ENCODE measurements around the gene CAMTA1. TPM values are rescaled to one million over a fixed set of nuclear protein-coding genes. Genes with fewer than 3 reads are reported as not detected.

CAMTA1 gene
- total and polyA plus RNA-seq, 4 donors: 78.7 to 438 (median 173) TPM

- no peak overlapping the region for H3K27ac ChIP-seq (ENCODE audit: low read depth in 1 of 2, low read length in 2 of 2)
- no peak for DNase-seq
- 73 to 84% methylated on average over 16 of the region's 16 CpGs for WGBS, 2 donors
- H3K4me3 ChIP-seq (ENCODE audit: low read length in 2 of 2): no peak overlapping the region
- intact Hi-C loops (cut with DNase I): no loop called here
- no peaks in the 10 kb centered on the region for H3K36me3 ChIP-seq (ENCODE audit: control insufficient read depth in 1 of 2, insufficient read depth in 2 of 2, low read length in 1 of 2)
- H3K4me1 ChIP-seq (ENCODE audit: control insufficient read depth in 1 of 2, insufficient read depth in 2 of 2, low read length in 2 of 2): peaks cover 0 to 3% of the 10 kb centered on the region in 2 donors
- no peaks in the 10 kb centered on the region for H3K27me3 ChIP-seq (ENCODE audit: control insufficient read depth in 1 of 2, insufficient read depth in 2 of 2, low read length in 1 of 2)
- no peaks in the 10 kb centered on the region for H3K9me3 ChIP-seq (ENCODE audit: control insufficient read depth, low read length)
- no peak for ATAC-seq (ENCODE audit: low FRiP score)
Observed at GRCh38 chr1:7293702-7294629, 508.7 kb downstream of the CAMTA1 start.

DNA sequence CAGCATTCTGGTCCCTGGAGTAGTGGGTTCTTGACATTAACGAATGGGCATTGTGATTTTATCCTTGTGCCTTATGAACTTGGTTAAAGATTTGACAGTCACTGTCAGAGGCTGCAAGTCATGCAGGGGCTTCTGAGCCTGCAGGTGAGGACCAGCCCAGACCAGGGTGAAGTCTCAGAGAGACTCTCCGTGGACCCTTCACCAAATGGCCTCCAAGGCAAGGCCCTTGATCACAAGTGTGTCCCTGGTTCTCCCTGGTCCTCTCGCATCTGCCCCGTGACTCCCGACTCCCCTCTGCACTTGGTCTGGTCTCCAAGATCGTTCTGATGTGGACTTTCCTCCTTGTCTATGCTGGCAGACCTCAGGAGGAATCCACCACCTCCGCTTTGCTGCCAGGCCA lies 509.4 kb downstream of the CAMTA1 start:
- ATAC-seq (ENCODE audit: low FRiP score) (no peak), DNase-seq (no peak)
- H3K9me3 ChIP-seq (ENCODE audit: control insufficient read depth, low read length): no peaks in the 10 kb centered on the region
- H3K27ac ChIP-seq (ENCODE audit: low read depth in 1 of 2, low read length in 2 of 2): no peak overlapping the region
- intact Hi-C loops (cut with DNase I): no loop called here
- WGBS, 2 donors: 85 to 92% methylated on average over 7 of the region's 7 CpGs
- H3K36me3 ChIP-seq (ENCODE audit: control insufficient read depth in 1 of 2, insufficient read depth in 2 of 2, low read length in 1 of 2): no peaks in the 10 kb centered on the region
- H3K4me1 ChIP-seq (ENCODE audit: control insufficient read depth in 1 of 2, insufficient read depth in 2 of 2, low read length in 2 of 2): peaks cover 0 to 3% of the 10 kb centered on the region in 2 donors
- H3K4me3 ChIP-seq (ENCODE audit: low read length in 2 of 2): no peak overlapping the region
- no peaks in the 10 kb centered on the region for H3K27me3 ChIP-seq (ENCODE audit: control insufficient read depth in 1 of 2, insufficient read depth in 2 of 2, low read length in 1 of 2)

DNA sequence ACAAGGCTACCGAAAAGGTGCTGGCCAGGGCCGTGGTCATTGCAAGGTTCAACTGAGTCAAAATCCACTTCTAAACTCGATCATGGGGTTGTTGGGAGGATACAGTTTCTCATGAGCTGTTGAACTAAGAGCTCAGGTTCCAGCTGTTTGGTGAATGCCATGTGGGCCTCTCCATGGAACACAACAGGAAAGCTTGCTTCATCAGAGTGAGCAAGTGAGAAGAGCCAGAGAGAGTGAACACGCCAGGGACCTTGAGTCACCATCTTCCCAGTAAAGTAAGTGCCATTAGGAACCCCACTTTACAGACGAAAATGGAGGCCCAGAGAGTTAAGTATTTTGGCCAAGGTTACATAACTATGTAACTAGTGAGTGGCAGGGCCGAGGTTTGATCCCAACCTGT lies 510.7 kb downstream of the CAMTA1 start:
- WGBS, 2 donors: 91 to 96% methylated on average over 6 of the region's 6 CpGs
- no peak overlapping the region for H3K4me3 ChIP-seq (ENCODE audit: low read length in 2 of 2)
- H3K27ac ChIP-seq (ENCODE audit: low read depth in 1 of 2, low read length in 2 of 2): no peak overlapping the region
- no peaks in the 10 kb centered on the region for H3K36me3 ChIP-seq (ENCODE audit: control insufficient read depth in 1 of 2, insufficient read depth in 2 of 2, low read length in 1 of 2)
- H3K9me3 ChIP-seq (ENCODE audit: control insufficient read depth, low read length): no peaks in the 10 kb centered on the region
- DNase-seq: no peak
- peaks cover 0 to 3% of the 10 kb centered on the region in 2 donors for H3K4me1 ChIP-seq (ENCODE audit: control insufficient read depth in 1 of 2, insufficient read depth in 2 of 2, low read length in 2 of 2)
- H3K27me3 ChIP-seq (ENCODE audit: control insufficient read depth in 1 of 2, insufficient read depth in 2 of 2, low read length in 1 of 2): no peaks in the 10 kb centered on the region
- no peak for ATAC-seq (ENCODE audit: low FRiP score)
- intact Hi-C loops (cut with DNase I): no loop called here

- no peak for ATAC-seq (ENCODE audit: low FRiP score)
- H3K4me3 ChIP-seq (ENCODE audit: low read length in 2 of 2): no peak overlapping the region
- no peak for DNase-seq
- intact Hi-C loops (cut with DNase I): no loop called here
- peaks cover 0 to 3% of the 10 kb centered on the region in 2 donors for H3K4me1 ChIP-seq (ENCODE audit: control insufficient read depth in 1 of 2, insufficient read depth in 2 of 2, low read length in 2 of 2)
- H3K36me3 ChIP-seq (ENCODE audit: control insufficient read depth in 1 of 2, insufficient read depth in 2 of 2, low read length in 1 of 2): no peaks in the 10 kb centered on the region
- H3K9me3 ChIP-seq (ENCODE audit: control insufficient read depth, low read length): no peaks in the 10 kb centered on the region
- no peak overlapping the region for H3K27ac ChIP-seq (ENCODE audit: low read depth in 1 of 2, low read length in 2 of 2)
- H3K27me3 ChIP-seq (ENCODE audit: control insufficient read depth in 1 of 2, insufficient read depth in 2 of 2, low read length in 1 of 2): no peaks in the 10 kb centered on the region
Observed at GRCh38 chr1:7296968-7297367, 511.7 kb downstream of the CAMTA1 start.

GRCh38 chr1:7298145-7298544 lies 512.9 kb downstream of the CAMTA1 start:
- H3K27me3 ChIP-seq (ENCODE audit: control insufficient read depth in 1 of 2, insufficient read depth in 2 of 2, low read length in 1 of 2): no peaks in the 10 kb centered on the region
- H3K27ac ChIP-seq (ENCODE audit: low read depth in 1 of 2, low read length in 2 of 2): no peak overlapping the region
- intact Hi-C loops (cut with DNase I): no loop called here
- no peak for DNase-seq
- no peaks in the 10 kb centered on the region for H3K9me3 ChIP-seq (ENCODE audit: control insufficient read depth, low read length)
- H3K4me1 ChIP-seq (ENCODE audit: control insufficient read depth in 1 of 2, insufficient read depth in 2 of 2, low read length in 2 of 2): peaks cover 0 to 3% of the 10 kb centered on the region in 2 donors
- WGBS, 2 donors: 55 to 59% methylated on average over 4 of the region's 4 CpGs
- ATAC-seq (ENCODE audit: low FRiP score): no peak
- H3K4me3 ChIP-seq (ENCODE audit: low read length in 2 of 2): no peak overlapping the region
- H3K36me3 ChIP-seq (ENCODE audit: control insufficient read depth in 1 of 2, insufficient read depth in 2 of 2, low read length in 1 of 2): no peaks in the 10 kb centered on the region

GRCh38 chr1:7298749-7299151 lies 513.5 kb downstream of the CAMTA1 start:
- Histone ChIP-seq H3K27ac (ENCODE audit: low read depth in 1 of 2, low read length in 2 of 2) (peak overlapping the region in 1 of 2 donors; percentile 59), H3K4me3 (ENCODE audit: low read length in 2 of 2) (no peak overlapping the region), H3K9me3 (ENCODE audit: control insufficient read depth, low read length) (no peaks in the 10 kb centered on the region), H3K27me3 (ENCODE audit: control insufficient read depth in 1 of 2, insufficient read depth in 2 of 2, low read length in 1 of 2) (no peaks in the 10 kb centered on the region), H3K4me1 (ENCODE audit: control insufficient read depth in 1 of 2, insufficient read depth in 2 of 2, low read length in 2 of 2) (peaks cover 0 to 3% of the 10 kb centered on the region in 2 donors), H3K36me3 (ENCODE audit: control insufficient read depth in 1 of 2, insufficient read depth in 2 of 2, low read length in 1 of 2) (no peaks in the 10 kb centered on the region)
- WGBS, 2 donors: 0 to 1% methylated on average over 4 of the region's 4 CpGs
- DNase-seq (no peak), ATAC-seq (ENCODE audit: low FRiP score) (no peak)
- intact Hi-C loops (cut with DNase I): no loop called here

- peak overlapping the region in 1 of 2 donors; percentile 82 for H3K27ac ChIP-seq (ENCODE audit: low read depth in 1 of 2, low read length in 2 of 2)
Observed at GRCh38 chr1:7299329-7299799, 514.1 kb downstream of the CAMTA1 start.

DNA sequence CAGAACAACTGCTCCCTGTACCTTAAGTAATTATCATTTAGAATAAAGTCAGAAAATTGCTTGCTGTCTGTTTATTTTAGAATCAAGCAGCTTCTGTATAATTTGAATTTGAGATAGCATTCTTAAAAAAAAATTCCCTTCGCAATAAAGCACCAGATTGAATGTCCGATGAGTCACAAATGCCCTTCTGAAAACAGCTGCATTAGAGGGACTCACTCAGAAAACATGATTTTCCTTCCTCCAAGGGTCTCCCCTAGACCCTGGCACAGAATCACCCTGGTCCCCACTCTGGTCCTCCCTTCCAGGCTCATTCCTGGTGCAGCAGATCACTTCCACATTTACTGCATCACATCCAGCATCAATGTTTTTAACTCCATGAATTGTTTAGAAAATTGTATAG lies 514.7 kb downstream of the CAMTA1 start:
- DNase-seq: no peak
- Histone ChIP-seq H3K27me3 (ENCODE audit: control insufficient read depth in 1 of 2, insufficient read depth in 2 of 2, low read length in 1 of 2) (no peaks in the 10 kb centered on the region), H3K4me3 (ENCODE audit: low read length in 2 of 2) (no peak overlapping the region), H3K9me3 (ENCODE audit: control insufficient read depth, low read length) (no peaks in the 10 kb centered on the region), H3K27ac (ENCODE audit: low read depth in 1 of 2, low read length in 2 of 2) (no peak overlapping the region), H3K4me1 (ENCODE audit: control insufficient read depth in 1 of 2, insufficient read depth in 2 of 2, low read length in 2 of 2) (peaks cover 0 to 3% of the 10 kb centered on the region in 2 donors), H3K36me3 (ENCODE audit: control insufficient read depth in 1 of 2, insufficient read depth in 2 of 2, low read length in 1 of 2) (no peaks in the 10 kb centered on the region)
- WGBS, 2 donors: 26 to 35% methylated on average over 2 of the region's 2 CpGs
- intact Hi-C loops (cut with DNase I): no loop called here
- no peak for ATAC-seq (ENCODE audit: low FRiP score)

More at GRCh38 chr1:7299329-7299799, 514.1 kb downstream of the CAMTA1 start:
- peak; percentile 76 for ATAC-seq (ENCODE audit: low FRiP score)
- DNase-seq: peak; percentile 71 to 89
- Histone ChIP-seq H3K27me3 (ENCODE audit: control insufficient read depth in 1 of 2, insufficient read depth in 2 of 2, low read length in 1 of 2) (no peaks in the 10 kb centered on the region), H3K36me3 (ENCODE audit: control insufficient read depth in 1 of 2, insufficient read depth in 2 of 2, low read length in 1 of 2) (no peaks in the 10 kb centered on the region), H3K4me3 (ENCODE audit: low read length in 2 of 2) (no peak overlapping the region), H3K4me1 (ENCODE audit: control insufficient read depth in 1 of 2, insufficient read depth in 2 of 2, low read length in 2 of 2) (peaks cover 0 to 3% of the 10 kb centered on the region in 2 donors), H3K9me3 (ENCODE audit: control insufficient read depth, low read length) (no peaks in the 10 kb centered on the region)
- intact Hi-C loops (cut with DNase I): no loop called here
- 3% methylated on average over 8 of the region's 8 CpGs for WGBS, 2 donors
